Spleen (tissue), 11 donors: Measurements from ENCODE around the gene PTGFR. TPM values are rescaled to one million over a fixed set of nuclear protein-coding genes. Genes with fewer than 3 reads are reported as not detected.

Source experiments
- DNase-seq: peaks from one replicate; pipeline ENCODE4 v3.0.0-alpha.2; 2020
- H3K27ac ChIP-seq, 8 donors: fragments of 200-600 bp; sonication (generic) in 7 of 8; 1 replicate in 4 of 8; 2 replicates in 4 of 8; pipeline versions ENCODE4 v1.5.0 to v1.8.0; 2016 to 2021; ENCODE audit warnings: inconsistent platforms in 4 of 8, mild to moderate bottlenecking in 4 of 8, moderate library complexity in 1 of 8
- H3K27me3 ChIP-seq, 7 donors: fragments of 200-600 bp; sonication (generic) in 6 of 7; replicated peaks in 1 of 7; 1 replicate in 4 of 7; 2 replicates in 3 of 7; pipeline versions ENCODE4 v1.5.0 to v1.8.0; 2016 to 2021; ENCODE audit warnings: inconsistent platforms in 3 of 7, mild to moderate bottlenecking in 1 of 7
- H3K36me3 ChIP-seq, 6 donors: fragments of 200-600 bp; sonication (generic) in 5 of 6; 1 replicate in 4 of 6; 2 replicates in 2 of 6; pipeline versions ENCODE4 v1.5.0 to v1.8.0; 2016 to 2021; ENCODE audit warnings: inconsistent platforms in 2 of 6
- H3K4me1 ChIP-seq, 6 donors: fragments of 200-600 bp; sonication (generic) in 5 of 6; 1 replicate in 3 of 6; 2 replicates in 3 of 6; pipeline versions ENCODE4 v1.5.0 to v1.8.0; 2016 to 2021; ENCODE audit warnings: inconsistent platforms in 3 of 6
- H3K4me3 ChIP-seq, 8 donors: fragments of 200-600 bp; sonication (generic) in 7 of 8; 1 replicate in 4 of 8; 2 replicates in 4 of 8; pipeline versions ENCODE4 v1.5.0 to v1.8.0; 2016 to 2021; ENCODE audit warnings: inconsistent platforms in 4 of 8, mild to moderate bottlenecking in 4 of 8, moderate library complexity in 2 of 8
- H3K9me3 ChIP-seq, 8 donors: fragments of 200-600 bp; sonication (generic) in 7 of 8; 1 replicate in 4 of 8; 2 replicates in 4 of 8; pipeline versions ENCODE4 v1.5.0 to v1.8.0; 2016 to 2021; ENCODE audit warnings: inconsistent platforms in 4 of 8
- POLR2A ChIP-seq, 3 donors: fragments of 450-650 bp; IDR thresholded peaks; one replicate each; pipeline ENCODE4 v1.5.1; 2017; ENCODE audit warnings: antibody characterized with exemption in 3 of 3, mild to moderate bottlenecking in 1 of 3
- POLR2AphosphoS5 ChIP-seq, 3 donors: sonication (generic); formaldehyde crosslinking; IDR thresholded peaks; one replicate each; pipeline ENCODE4 v1.5.1; 2017; ENCODE audit warnings: antibody characterized with exemption in 3 of 3
- WGBS, 5 donors: extraction: QIAGEN DNeasy Blood & Tissue Kit in 3 of 5; methylation state at CpG; one replicate each; pipeline versions ENCODE4 v1.1.5 to v1.1.7; 2013 to 2018; 5-methylcytosine and 5-hydroxymethylcytosine counted together
- intact Hi-C: fragments of 100-400 bp; cut with DNase I; formaldehyde crosslinking; loops from one replicate; pipeline ENCODE4 v1.15.0; 2023; ENCODE audit warnings: low total_unique reads
- polyA plus RNA-seq, 3 donors: library from polyadenylated mRNA; stranded (reverse); fragments of 200-250 nt; gene quantifications; one replicate each; pipeline ENCODE4 v1.2.1, GENCODE V29; 2013
- total RNA-seq, 7 donors: library from RNA; depleted of rRNA in 3 of 7; stranded (reverse); fragments of >200 nt in 3 of 7; fragmentation: NEBNext Ultra II Directional in 4 of 7; extraction: Animal tissue kit (Norgen Biotek cat#: 25700) in 4 of 7; gene quantifications; one replicate each; pipeline versions ENCODE4 v1.1.0 to v1.2.1, GENCODE V29; 2016 to 2021
- TF ChIP-seq, protein P1 (sequence below), 11 experiments: fragments of 200-600 bp in 7 of 11; fragments of 450-650 bp in 4 of 11; sonication (generic) in 4 of 11; IDR thresholded peaks in 8 of 11; conservative IDR thresholded peaks in 3 of 11; 1 replicate in 7 of 11; 2 replicates in 4 of 11; pipeline versions ENCODE4 v1.4.0 to v1.8.0; 2016 to 2021; ENCODE audit warnings: antibody characterized with exemption in 11 of 11, inconsistent platforms in 4 of 11, mild to moderate bottlenecking in 1 of 11
- donor health status: healthy with polysubstance abuse.
- donor health status: DM: no; HTN: no; CAD: no; lungs with moderate emphysema.
- donor health status: DM: no; HTN: no; CAD: no.
- donor health status: Bipolar disorder and iron deficiency.
- donor health status: healthy.
- donor health status: DM: no; HTN: no; CAD: no.
- donor health status: DM: yes; HTN: yes; CAD: no.

PTGFR gene
- total and polyA plus RNA-seq, 10 donors, result 0.28 to 2.4 (median 0.47) TPM

DNA sequence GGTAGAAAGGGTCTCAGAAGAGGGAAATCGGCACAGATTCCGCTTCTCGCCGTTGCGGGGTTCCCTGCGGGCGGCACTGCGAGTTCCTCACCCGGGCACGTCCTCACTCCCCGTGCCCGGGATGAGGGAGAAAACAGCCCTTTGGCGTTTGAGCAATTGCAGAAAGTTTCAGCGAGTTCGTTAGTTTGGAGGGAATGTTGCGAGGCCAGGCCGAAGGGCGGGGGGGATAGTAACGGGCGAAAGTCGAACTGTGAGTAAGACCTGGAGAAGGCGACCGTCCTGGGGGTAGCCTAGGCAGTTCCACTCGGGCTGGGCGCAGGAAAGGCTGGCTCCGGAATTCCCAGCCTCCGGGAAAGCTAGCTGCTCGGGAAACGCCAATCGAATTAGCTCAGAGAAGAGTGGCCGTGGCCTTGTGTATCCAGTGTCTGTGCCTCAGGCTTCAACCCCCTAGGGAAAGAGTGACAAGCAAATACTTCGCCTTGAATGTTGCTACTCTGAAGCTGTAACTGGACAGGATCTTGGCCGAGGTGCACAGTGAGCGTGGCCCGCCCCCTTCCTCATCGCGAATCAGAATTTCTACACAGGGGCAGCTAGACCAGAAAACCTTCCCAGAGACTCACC is 787 bp downstream of the PTGFR start:
- intact Hi-C loops, result no loop called here
- peaks cover 0 to 4% (median 0%) of the 10 kb centered on the region in 8 donors for H3K9me3 ChIP-seq
- DNase-seq, result no peak
- peak overlapping the region in 3 of 8 donors; percentile 4 to 75 (median 59) for H3K27ac ChIP-seq
- H3K4me1 ChIP-seq, result peaks cover 0 to 15% (median 0%) of the 10 kb centered on the region in 6 donors
- H3K4me3 ChIP-seq, result peak overlapping the region; percentile 8 to 70 (median 42)
- TF ChIP-seq POLR2A (IDR thresholded peaks at IDR 0.05) (no peak), POLR2AphosphoS5 (IDR thresholded peaks at IDR 0.05) (no peak)
- TF ChIP-seq, protein P1, sequence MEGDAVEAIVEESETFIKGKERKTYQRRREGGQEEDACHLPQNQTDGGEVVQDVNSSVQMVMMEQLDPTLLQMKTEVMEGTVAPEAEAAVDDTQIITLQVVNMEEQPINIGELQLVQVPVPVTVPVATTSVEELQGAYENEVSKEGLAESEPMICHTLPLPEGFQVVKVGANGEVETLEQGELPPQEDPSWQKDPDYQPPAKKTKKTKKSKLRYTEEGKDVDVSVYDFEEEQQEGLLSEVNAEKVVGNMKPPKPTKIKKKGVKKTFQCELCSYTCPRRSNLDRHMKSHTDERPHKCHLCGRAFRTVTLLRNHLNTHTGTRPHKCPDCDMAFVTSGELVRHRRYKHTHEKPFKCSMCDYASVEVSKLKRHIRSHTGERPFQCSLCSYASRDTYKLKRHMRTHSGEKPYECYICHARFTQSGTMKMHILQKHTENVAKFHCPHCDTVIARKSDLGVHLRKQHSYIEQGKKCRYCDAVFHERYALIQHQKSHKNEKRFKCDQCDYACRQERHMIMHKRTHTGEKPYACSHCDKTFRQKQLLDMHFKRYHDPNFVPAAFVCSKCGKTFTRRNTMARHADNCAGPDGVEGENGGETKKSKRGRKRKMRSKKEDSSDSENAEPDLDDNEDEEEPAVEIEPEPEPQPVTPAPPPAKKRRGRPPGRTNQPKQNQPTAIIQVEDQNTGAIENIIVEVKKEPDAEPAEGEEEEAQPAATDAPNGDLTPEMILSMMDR (IDR thresholded peaks at IDR 0.05 in 8 of 11, conservative IDR thresholded peaks at IDR 0.05 in 3 of 11), result no peak
- peaks cover 0 to 31% (median 6%) of the 10 kb centered on the region in 7 donors for H3K27me3 ChIP-seq
- WGBS, 5 donors, result 6 to 11% (median 7%) methylated on average over 36 to 37 of the region's 37 CpGs
- no peaks in the 10 kb centered on the region for H3K36me3 ChIP-seq

DNA sequence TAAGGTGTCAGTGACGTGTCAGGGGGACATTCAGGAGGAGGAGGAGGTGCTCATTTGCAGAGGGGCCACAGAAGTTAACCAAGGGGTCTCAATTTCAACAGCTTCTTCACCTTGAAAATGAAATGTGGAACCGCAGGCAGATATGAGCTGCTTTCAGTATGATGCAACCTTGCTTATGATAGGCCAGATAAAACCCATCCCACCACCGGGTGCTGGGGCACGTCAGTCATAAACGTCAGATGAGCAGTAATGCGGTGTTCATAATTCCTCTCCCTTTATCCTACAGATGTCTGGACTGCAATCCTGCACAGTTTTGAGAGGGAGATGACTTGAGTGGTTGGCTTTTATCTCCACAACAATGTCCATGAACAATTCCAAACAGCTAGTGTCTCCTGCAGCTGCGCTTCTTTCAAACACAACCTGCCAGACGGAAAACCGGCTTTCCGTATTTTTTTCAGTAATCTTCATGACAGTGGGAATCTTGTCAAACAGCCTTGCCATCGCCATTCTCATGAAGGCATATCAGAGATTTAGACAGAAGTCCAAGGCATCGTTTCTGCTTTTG is 1.7 kb downstream of the PTGFR start:
- TF ChIP-seq POLR2AphosphoS5 (IDR thresholded peaks at IDR 0.05) (no peak), POLR2A (IDR thresholded peaks at IDR 0.05) (no peak)
- TF ChIP-seq, protein P1 (IDR thresholded peaks at IDR 0.05 in 8 of 11, conservative IDR thresholded peaks at IDR 0.05 in 3 of 11), result no peak
- intact Hi-C loops, result no loop called here
- 82 to 89% (median 85%) methylated on average over 12 of the region's 12 CpGs for WGBS, 5 donors
- DNase-seq, result no peak
- Histone ChIP-seq H3K27me3 (peaks cover 0 to 31% (median 6%) of the 10 kb centered on the region in 7 donors), H3K4me1 (peaks cover 0 to 15% (median 0%) of the 10 kb centered on the region in 6 donors), H3K9me3 (peaks cover 0 to 4% (median 0%) of the 10 kb centered on the region in 8 donors), H3K4me3 (no peak overlapping the region), H3K27ac (peak overlapping the region in 1 of 8 donors; percentile 75), H3K36me3 (no peaks in the 10 kb centered on the region)

DNA sequence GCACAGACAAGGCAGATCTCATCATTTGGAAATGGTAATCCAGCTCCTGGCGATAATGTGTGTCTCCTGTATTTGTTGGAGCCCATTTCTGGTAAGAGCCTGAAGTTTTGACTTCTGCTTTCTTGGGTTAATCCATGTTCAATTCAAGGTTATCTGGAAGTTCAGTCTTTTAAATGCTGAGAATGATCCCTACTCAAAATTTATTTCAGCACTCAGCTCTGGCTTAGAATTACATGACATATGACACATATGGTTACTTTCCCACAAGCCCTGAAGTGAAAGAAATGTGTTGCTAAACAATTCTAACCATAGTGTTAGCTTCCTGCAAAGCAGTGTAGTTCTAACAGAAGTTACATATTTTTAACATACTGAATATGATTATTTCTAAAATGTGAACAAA is 2.7 kb downstream of the PTGFR start:
- no peak overlapping the region for H3K4me3 ChIP-seq
- WGBS, 5 donors, result 83 to 97% (median 91%) methylated on average over 1 of the region's 1 CpG
- peaks cover 0 to 15% (median 0%) of the 10 kb centered on the region in 6 donors for H3K4me1 ChIP-seq
- H3K9me3 ChIP-seq, result peaks cover 0 to 2% (median 0%) of the 10 kb centered on the region in 8 donors
- H3K27me3 ChIP-seq, result peaks cover 0 to 31% (median 6%) of the 10 kb centered on the region in 7 donors
- DNase-seq, result no peak
- TF ChIP-seq POLR2A (IDR thresholded peaks at IDR 0.05) (no peak), POLR2AphosphoS5 (IDR thresholded peaks at IDR 0.05) (no peak)
- TF ChIP-seq, protein P1 (IDR thresholded peaks at IDR 0.05 in 8 of 11, conservative IDR thresholded peaks at IDR 0.05 in 3 of 11), result no peak
- H3K36me3 ChIP-seq, result no peaks in the 10 kb centered on the region
- intact Hi-C loops, result no loop called here
- H3K27ac ChIP-seq, result no peak overlapping the region

DNA sequence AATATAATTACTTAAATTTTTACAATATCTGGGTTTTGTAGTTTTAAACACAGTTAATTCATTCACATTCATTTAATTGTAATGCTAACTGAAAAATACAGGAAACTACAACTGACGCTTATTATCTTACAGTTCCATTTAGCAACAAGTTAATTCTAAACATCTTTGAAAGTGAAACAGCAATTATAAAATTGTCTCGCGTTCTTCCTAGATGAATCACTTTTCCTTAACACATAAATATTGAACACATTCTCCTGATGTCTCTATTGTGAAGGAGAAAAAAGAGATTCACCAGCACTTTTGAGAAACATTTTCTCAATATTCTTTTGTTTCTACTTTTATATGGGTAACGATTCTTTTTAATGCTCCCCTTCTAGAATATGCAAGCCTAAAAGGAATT is 6.4 kb downstream of the PTGFR start:
- 79 to 87% (median 84%) methylated on average over 4 of the region's 4 CpGs for WGBS, 5 donors
- Histone ChIP-seq H3K36me3 (no peaks in the 10 kb centered on the region), H3K9me3 (no peaks in the 10 kb centered on the region), H3K27ac (no peak overlapping the region), H3K27me3 (peaks cover 0 to 6% (median 0%) of the 10 kb centered on the region in 7 donors), H3K4me1 (no peaks in the 10 kb centered on the region), H3K4me3 (peak overlapping the region in 1 of 8 donors; percentile 2)
- no peak for DNase-seq
- intact Hi-C loops, result no loop called here
- TF ChIP-seq, protein P1 (IDR thresholded peaks at IDR 0.05 in 8 of 11, conservative IDR thresholded peaks at IDR 0.05 in 3 of 11), result no peak
- TF ChIP-seq POLR2AphosphoS5 (IDR thresholded peaks at IDR 0.05) (no peak), POLR2A (IDR thresholded peaks at IDR 0.05) (no peak)
